ENCODE results near the gene EPHB6. TPM values are rescaled to one million over a fixed set of nuclear protein-coding genes. Genes with fewer than 3 reads are reported as not detected.

The EPHB6 gene
- total RNA-seq, 1 donor from 2014 or later = 4.4 TPM

DNA sequence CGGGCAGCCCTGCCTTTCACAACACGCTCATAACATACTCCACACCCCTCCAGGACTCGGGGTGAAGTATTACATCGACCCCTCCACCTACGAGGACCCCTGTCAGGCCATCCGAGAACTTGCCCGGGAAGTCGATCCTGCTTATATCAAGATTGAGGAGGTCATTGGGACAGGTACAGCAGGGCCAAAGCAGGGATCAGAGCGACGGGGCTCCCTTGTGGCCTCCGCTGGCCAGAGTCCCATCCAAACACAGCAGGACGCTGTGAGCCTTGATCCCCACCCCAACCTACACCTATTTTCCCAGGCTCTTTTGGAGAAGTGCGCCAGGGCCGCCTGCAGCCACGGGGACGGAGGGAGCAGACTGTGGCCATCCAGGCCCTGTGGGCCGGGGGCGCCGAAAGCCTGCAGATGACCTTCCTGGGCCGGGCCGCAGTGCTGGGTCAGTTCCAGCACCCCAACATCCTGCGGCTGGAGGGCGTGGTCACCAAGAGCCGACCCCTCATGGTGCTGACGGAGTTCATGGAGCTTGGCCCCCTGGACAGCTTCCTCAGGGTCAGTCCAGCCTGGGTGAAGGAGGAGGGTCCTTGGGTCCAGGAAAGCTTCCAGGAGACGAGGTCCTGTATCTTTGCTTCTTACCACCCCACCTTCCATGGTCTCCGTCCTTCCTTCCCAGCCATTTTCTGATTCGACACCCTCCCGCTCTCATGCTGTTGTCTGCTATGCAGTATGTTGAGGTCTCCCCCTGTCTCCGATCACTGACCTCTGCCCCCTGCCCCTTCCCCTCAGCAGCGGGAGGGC, 13.5 kb downstream of the EPHB6 start:
- TF ChIP-seq, protein P1, sequence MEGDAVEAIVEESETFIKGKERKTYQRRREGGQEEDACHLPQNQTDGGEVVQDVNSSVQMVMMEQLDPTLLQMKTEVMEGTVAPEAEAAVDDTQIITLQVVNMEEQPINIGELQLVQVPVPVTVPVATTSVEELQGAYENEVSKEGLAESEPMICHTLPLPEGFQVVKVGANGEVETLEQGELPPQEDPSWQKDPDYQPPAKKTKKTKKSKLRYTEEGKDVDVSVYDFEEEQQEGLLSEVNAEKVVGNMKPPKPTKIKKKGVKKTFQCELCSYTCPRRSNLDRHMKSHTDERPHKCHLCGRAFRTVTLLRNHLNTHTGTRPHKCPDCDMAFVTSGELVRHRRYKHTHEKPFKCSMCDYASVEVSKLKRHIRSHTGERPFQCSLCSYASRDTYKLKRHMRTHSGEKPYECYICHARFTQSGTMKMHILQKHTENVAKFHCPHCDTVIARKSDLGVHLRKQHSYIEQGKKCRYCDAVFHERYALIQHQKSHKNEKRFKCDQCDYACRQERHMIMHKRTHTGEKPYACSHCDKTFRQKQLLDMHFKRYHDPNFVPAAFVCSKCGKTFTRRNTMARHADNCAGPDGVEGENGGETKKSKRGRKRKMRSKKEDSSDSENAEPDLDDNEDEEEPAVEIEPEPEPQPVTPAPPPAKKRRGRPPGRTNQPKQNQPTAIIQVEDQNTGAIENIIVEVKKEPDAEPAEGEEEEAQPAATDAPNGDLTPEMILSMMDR (IDR thresholded peaks at IDR 0.05; ENCODE audit: borderline replicate concordance) = no peak

DNA sequence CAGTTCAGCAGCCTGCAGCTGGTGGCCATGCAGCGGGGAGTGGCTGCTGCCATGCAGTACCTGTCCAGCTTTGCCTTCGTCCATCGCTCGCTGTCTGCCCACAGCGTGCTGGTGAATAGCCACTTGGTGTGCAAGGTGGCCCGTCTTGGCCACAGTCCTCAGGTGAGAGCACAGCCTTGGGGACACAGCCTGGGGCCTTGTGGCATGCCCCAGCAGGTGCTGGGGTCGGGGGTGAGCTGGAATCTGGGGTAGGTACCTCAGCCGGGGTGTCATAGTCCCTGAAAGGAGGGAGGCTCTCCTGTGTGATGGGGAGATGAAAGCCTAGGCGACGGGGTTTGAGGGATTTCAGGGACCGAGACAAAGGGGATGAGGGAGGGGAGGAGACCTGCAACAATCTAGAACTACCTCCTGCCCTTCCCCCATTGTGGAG, 14.1 kb downstream of the EPHB6 start:
- TF ChIP-seq, protein P1 (IDR thresholded peaks at IDR 0.05; ENCODE audit: borderline replicate concordance) = no peak
- H3K4me1 ChIP-seq = no peaks in the 10 kb centered on the region
- H3K4me3 ChIP-seq = no peak overlapping the region
- DNase-seq = no peak
- no peaks in the 10 kb centered on the region for H3K9me3 ChIP-seq (replicated peaks)
- H3K27me3 ChIP-seq (ENCODE audit: low read depth) = peaks cover 39% of the 10 kb centered on the region
- intact Hi-C loops (cut with micrococcal nuclease) = no loop called here
- H3K27ac ChIP-seq (replicated peaks) = no peak overlapping the region
- no peaks in the 10 kb centered on the region for H3K36me3 ChIP-seq

More for the DNA sequence above, 13.5 kb downstream of the EPHB6 start:
- intact Hi-C loops (cut with micrococcal nuclease) = no loop called here
- Histone ChIP-seq H3K27me3 (ENCODE audit: low read depth) (peaks cover 45% of the 10 kb centered on the region), H3K9me3 (replicated peaks) (no peaks in the 10 kb centered on the region), H3K36me3 (no peaks in the 10 kb centered on the region), H3K4me1 (no peaks in the 10 kb centered on the region), H3K27ac (replicated peaks) (no peak overlapping the region), H3K4me3 (no peak overlapping the region)
- DNase-seq = no peak

DNA sequence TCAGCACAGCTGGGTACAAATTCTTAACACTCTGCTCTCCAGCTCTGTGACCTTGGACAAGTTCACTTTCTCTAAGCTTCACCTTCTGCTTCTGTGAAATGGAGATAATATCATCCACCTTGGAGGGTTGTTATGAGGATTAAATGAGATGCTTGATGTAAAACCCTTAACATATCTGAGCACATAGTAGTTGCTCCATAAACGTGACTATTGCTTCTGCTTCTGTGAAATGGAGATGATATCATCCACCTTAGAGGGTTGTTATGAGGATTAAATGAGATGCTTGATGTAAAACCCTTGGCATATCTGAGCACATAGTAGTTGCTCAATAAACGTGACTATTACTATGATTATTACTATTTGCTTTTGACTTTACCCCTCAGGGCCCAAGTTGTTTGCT, 14.6 kb downstream of the EPHB6 start:
- no peak for DNase-seq

DNA sequence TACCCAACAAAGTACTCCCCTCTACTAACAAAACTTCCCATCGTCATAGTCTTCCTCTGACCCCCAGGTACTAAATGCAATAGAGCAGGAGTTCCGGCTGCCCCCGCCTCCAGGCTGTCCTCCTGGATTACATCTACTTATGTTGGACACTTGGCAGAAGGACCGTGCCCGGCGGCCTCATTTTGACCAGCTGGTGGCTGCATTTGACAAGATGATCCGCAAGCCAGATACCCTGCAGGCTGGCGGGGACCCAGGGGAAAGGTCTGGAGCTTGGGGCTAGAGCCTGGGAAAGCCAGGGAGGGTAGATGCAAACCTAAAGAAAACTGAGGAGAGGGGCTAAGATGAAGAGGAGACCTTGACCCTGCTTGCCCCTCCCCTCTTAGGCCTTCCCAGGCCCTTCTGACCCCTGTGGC, 15.3 kb downstream of the EPHB6 start:
- Histone ChIP-seq H3K27ac (replicated peaks) (no peak overlapping the region), H3K9me3 (replicated peaks) (no peaks in the 10 kb centered on the region), H3K4me3 (no peak overlapping the region), H3K36me3 (no peaks in the 10 kb centered on the region), H3K27me3 (ENCODE audit: low read depth) (peaks cover 28% of the 10 kb centered on the region), H3K4me1 (no peaks in the 10 kb centered on the region)
- TF ChIP-seq, protein P1 (IDR thresholded peaks at IDR 0.05; ENCODE audit: borderline replicate concordance) = no peak
- no peak for DNase-seq
- intact Hi-C loops (cut with micrococcal nuclease) = no loop called here

More for the DNA sequence above, 14.6 kb downstream of the EPHB6 start:
- Histone ChIP-seq H3K27ac (replicated peaks) (no peak overlapping the region), H3K4me1 (no peaks in the 10 kb centered on the region), H3K27me3 (ENCODE audit: low read depth) (peaks cover 35% of the 10 kb centered on the region), H3K4me3 (no peak overlapping the region), H3K36me3 (no peaks in the 10 kb centered on the region), H3K9me3 (replicated peaks) (no peaks in the 10 kb centered on the region)
- intact Hi-C loops (cut with micrococcal nuclease) = no loop called here
- TF ChIP-seq, protein P1 (IDR thresholded peaks at IDR 0.05; ENCODE audit: borderline replicate concordance) = no peak

DNA sequence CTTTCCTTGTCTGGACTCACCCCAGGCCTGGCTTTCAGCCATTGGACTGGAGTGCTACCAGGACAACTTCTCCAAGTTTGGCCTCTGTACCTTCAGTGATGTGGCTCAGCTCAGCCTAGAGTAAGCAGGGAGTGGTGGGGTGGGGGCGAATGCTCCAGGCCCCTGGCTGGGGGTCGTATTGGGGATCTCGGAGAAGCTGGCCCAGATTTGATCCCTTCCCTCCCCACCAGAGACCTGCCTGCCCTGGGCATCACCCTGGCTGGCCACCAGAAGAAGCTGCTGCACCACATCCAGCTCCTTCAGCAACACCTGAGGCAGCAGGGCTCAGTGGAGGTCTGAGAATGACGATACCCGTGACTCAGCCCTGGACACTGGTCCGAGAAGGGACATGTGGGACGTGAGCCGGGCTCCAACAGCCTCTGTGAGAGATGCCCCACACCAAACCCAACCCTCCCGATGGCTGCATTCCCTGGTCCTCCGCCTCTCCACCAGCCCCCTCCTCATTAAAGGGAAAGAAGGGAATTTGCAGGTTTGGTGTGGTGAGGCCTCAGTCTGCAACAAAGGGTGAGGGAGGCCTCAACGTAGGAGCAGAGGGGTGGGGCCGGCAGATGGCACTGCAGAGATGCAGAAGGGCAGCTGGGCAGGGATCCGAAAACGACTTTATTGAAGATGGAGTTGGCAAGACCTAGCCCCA, 15.8 kb downstream of the EPHB6 start:
- Histone ChIP-seq H3K4me3 (no peak overlapping the region), H3K9me3 (replicated peaks) (no peaks in the 10 kb centered on the region), H3K36me3 (no peaks in the 10 kb centered on the region), H3K27ac (replicated peaks) (no peak overlapping the region), H3K4me1 (no peaks in the 10 kb centered on the region), H3K27me3 (ENCODE audit: low read depth) (peaks cover 29% of the 10 kb centered on the region)
- DNase-seq = no peak
- TF ChIP-seq, protein P1 (IDR thresholded peaks at IDR 0.05; ENCODE audit: borderline replicate concordance) = no peak
- intact Hi-C loops (cut with micrococcal nuclease) = no loop called here

Measured in left ventricle myocardium inferior (tissue), 1 donor.